GM18951 (cell line): Measurements from ENCODE around the gene NISCH.

Experiments used
- POLR2A ChIP-seq: IDR thresholded peaks from 4 replicates; pipeline ENCODE4 v1.6.1; 2011; ENCODE audit warnings: mild to moderate bottlenecking; ENCODE audit not compliant: insufficient read length, insufficient read depth; ENCODE audit errors: extremely low read depth
- in situ Hi-C: fragments of 300-500 bp; cut with MboI; formaldehyde crosslinking; loops from one replicate; pipeline ENCODE4 v1.12.0; 2022; ENCODE audit warnings: low sequenced_read_pairs, mixed read lengths, inconsistent platforms; ENCODE audit not compliant: unreplicated experiment

Gene NISCH

GRCh38 chr3:52479037-52479876 is 23.9 kb downstream of the NISCH start:
- no peak for TF ChIP-seq POLR2A
- in situ Hi-C loops: no loop called here

GRCh38 chr3:52479877-52480575 is 24.6 kb downstream of the NISCH start:
- TF ChIP-seq POLR2A: no peak
- in situ Hi-C loops: no loop called here

GRCh38 chr3:52480768-52481715 is 25.6 kb downstream of the NISCH start:
- in situ Hi-C loops: no loop called here
- no peak for TF ChIP-seq POLR2A

- in situ Hi-C loops: no loop called here
- no peak for TF ChIP-seq POLR2A
Measured at GRCh38 chr3:52481819-52482521, 26.6 kb downstream of the NISCH start.

- in situ Hi-C loops: no loop called here
- TF ChIP-seq POLR2A: no peak
Measured at GRCh38 chr3:52483081-52483480, 27.7 kb downstream of the NISCH start.

- no peak for TF ChIP-seq POLR2A
- in situ Hi-C loops: no loop called here
Measured at GRCh38 chr3:52483577-52484381, 28.4 kb downstream of the NISCH start.

- in situ Hi-C loops: no loop called here
- TF ChIP-seq POLR2A: no peak
Measured at GRCh38 chr3:52484680-52485461, 29.5 kb downstream of the NISCH start.

GRCh38 chr3:52487050-52487787 is 31.8 kb downstream of the NISCH start:
- TF ChIP-seq POLR2A: no peak
- in situ Hi-C loops: no loop called here

- in situ Hi-C loops: no loop called here
- no peak for TF ChIP-seq POLR2A
Measured at GRCh38 chr3:52487788-52488691, 32.6 kb downstream of the NISCH start.

GRCh38 chr3:52488746-52489145 is 33.3 kb downstream of the NISCH start:
- in situ Hi-C loops: no loop called here
- TF ChIP-seq POLR2A: no peak
